Esophagus muscularis mucosa (tissue), 3 donors: ENCODE data around the gene GATC.

Source experiments
- CTCF ChIP-seq, 3 experiments: fragments of 200-600 bp in 2 of 3; fragments of 450-650 bp in 1 of 3; sonication (generic) in 2 of 3; IDR thresholded peaks; one replicate each; pipeline ENCODE4 v1.5.1; 2017 to 2019; ENCODE audit warnings: antibody characterized with exemption in 3 of 3, mild to moderate bottlenecking in 2 of 3, moderate library complexity in 1 of 3
- EP300 ChIP-seq: sonication (generic); formaldehyde crosslinking; IDR thresholded peaks from one replicate; pipeline ENCODE4 v1.6.1; 2017; ENCODE audit warnings: antibody characterized with exemption

DNA sequence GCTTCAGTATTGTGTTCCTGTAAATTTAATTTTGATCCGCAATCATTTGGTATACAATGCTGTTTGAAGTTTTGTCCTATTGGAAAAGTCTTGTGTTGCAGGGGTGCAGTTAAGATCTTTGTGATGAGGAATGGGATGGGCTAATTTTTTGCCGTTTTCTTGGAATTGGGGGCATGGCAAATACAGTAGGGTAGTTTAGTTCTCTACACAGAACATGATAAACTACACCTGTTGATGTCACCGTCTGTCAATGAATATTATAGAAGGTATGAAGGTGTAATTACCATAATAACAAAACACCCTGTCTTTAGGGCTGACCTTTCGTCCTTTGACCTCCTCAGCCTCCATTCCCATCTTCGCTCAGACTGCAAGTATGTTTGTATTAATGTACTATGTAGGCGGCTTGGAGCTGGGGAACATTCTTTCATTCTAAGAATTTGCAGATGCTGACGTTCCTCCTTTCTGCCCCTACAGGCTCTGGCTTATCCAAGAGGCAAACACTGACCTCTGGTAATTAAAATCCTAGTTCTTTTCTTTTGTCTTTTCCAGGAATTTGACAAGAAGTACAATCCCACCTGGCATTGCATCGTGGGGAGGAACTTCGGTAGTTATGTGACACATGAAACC lies 51.4 kb downstream of the GATC start:
- TF ChIP-seq CTCF (IDR thresholded peaks at IDR 0.05), result no peak
- no peak for TF ChIP-seq EP300
